Activated B cell treated with CpG ODN at 0.5 μM for 24 hours (primary cell): ENCODE data around the gene PMEPA1. TPM values are rescaled to one million over a fixed set of nuclear protein-coding genes. Genes with fewer than 3 reads are reported as not detected.

ENCODE experiments used
- ATAC-seq: fragments of 200-7000 bp; cut with Tn5 transposase; one replicate; pipeline ENCODE4 v1.10.0; 2021; ENCODE audit warnings: low read depth, mild to moderate bottlenecking, moderate library complexity
- CTCF ChIA-PET: fragments of 350-600 bp; sonication (Branson Sonifier 250); formaldehyde crosslinking; loops from one replicate; lab custom pipeline; 2021; ENCODE audit warnings: antibody characterized with exemption; lab: Charles Lee
- POLR2A ChIA-PET: fragments of 350-600 bp; sonication (Branson Sonifier 250); formaldehyde crosslinking; loops from one replicate; lab custom pipeline; 2021; ENCODE audit warnings: antibody characterized with exemption; lab: Charles Lee
- DNase-seq: peaks from one replicate; pipeline ENCODE4 v3.0.0; 2022
- H3K27ac Mint-ChIP-seq: one replicate; pipeline ENCODE4 v1.8.0; 2020; ENCODE audit warnings: mixed read lengths
- H3K27me3 Mint-ChIP-seq: one replicate; pipeline ENCODE4 v1.8.0; 2021; ENCODE audit warnings: mixed read lengths
- H3K36me3 Mint-ChIP-seq: one replicate; pipeline ENCODE4 v1.8.0; 2021; ENCODE audit warnings: low read depth, mixed read lengths
- H3K4me1 Mint-ChIP-seq: one replicate; pipeline ENCODE4 v1.8.0; 2021; ENCODE audit warnings: mixed read lengths
- H3K4me3 Mint-ChIP-seq: one replicate; pipeline ENCODE4 v1.8.0; 2020; ENCODE audit warnings: mild to moderate bottlenecking, mixed read lengths
- H3K9me3 Mint-ChIP-seq: one replicate; pipeline ENCODE4 v1.8.0; 2020; ENCODE audit warnings: mixed read lengths
- CTCF ChIP-seq: fragments of 200-600 bp; IDR thresholded peaks from one replicate; pipeline ENCODE4 v1.8.0; 2022; ENCODE audit warnings: antibody characterized with exemption, mild to moderate bottlenecking
- intact Hi-C: fragments of 100-400 bp; cut with micrococcal nuclease; formaldehyde crosslinking; loops from one replicate; pipeline ENCODE4 v1.15.1; 2024
- total RNA-seq: library from RNA; stranded (reverse); gene quantifications from 2 replicates; pipeline ENCODE4 v1.2.3, GENCODE V29; 2022

PMEPA1 gene
- total RNA-seq, 1 donor from 2014 or later = 34.8 TPM

GRCh38 chr20:57654998-57655808 lies 54.6 kb downstream of the PMEPA1 start:
- Mint-ChIP-seq H3K4me3 (no peak overlapping the region), H3K27me3 (no peaks in the 10 kb centered on the region), H3K36me3 (peaks cover 68% of the 10 kb centered on the region), H3K27ac (no peak overlapping the region), H3K4me1 (peaks cover 30% of the 10 kb centered on the region), H3K9me3 (no peaks in the 10 kb centered on the region)
- ChIA-PET POLR2A (no interaction called here), CTCF (interaction anchor here (0.7 to 3.5 kb wide), 13 partner anchors 24 to 527 kb away, joined by 3 to 38 read pairs (median 7); partner anchors contain the start of gene ZBP1)
- DNase-seq (no peak), ATAC-seq (no peak)
- intact Hi-C loops = loop anchor here (1.0 to 5.0 kb wide), 10 partner anchors 26 to 554 kb away; partner anchors contain the start of gene PMEPA1
- TF ChIP-seq CTCF = no peak

GRCh38 chr20:57654363-57654997 lies 55.3 kb downstream of the PMEPA1 start:
- CTCF ChIA-PET = interaction anchor here (0.7 to 3.5 kb wide), 19 partner anchors 14 to 554 kb away, joined by 3 to 38 read pairs (median 4); partner anchors contain the start of genes PMEPA1 and ZBP1
- Mint-ChIP-seq H3K4me1 (peaks cover 29% of the 10 kb centered on the region), H3K27ac (peak overlapping the region; percentile 52), H3K36me3 (peaks cover 69% of the 10 kb centered on the region), H3K27me3 (no peaks in the 10 kb centered on the region), H3K9me3 (no peaks in the 10 kb centered on the region), H3K4me3 (no peak overlapping the region)
- intact Hi-C loops = loop anchor here (1.0 to 5.0 kb wide), 10 partner anchors 27 to 555 kb away; partner anchors contain the start of gene PMEPA1
- peak; percentile 96 for ATAC-seq
- POLR2A ChIA-PET = interaction anchor here (0.7 to 2.0 kb wide), 6 partner anchors 25 to 526 kb away, joined by 3 to 9 read pairs (median 4); no protein-coding TSS in a partner anchor
- peak; percentile 55 for DNase-seq
- TF ChIP-seq CTCF = peak; percentile 93

GRCh38 chr20:57653910-57654309 lies 55.9 kb downstream of the PMEPA1 start:
- no peak for ATAC-seq
- TF ChIP-seq CTCF = no peak
- DNase-seq = no peak
- no peak overlapping the region for H3K27ac Mint-ChIP-seq
- POLR2A ChIA-PET = interaction anchor here (0.7 to 2.0 kb wide), 7 partner anchors 24 to 527 kb away, joined by 3 to 9 read pairs (median 3); no protein-coding TSS in a partner anchor
- CTCF ChIA-PET = interaction anchor here (0.7 to 3.5 kb wide), 19 partner anchors 15 to 554 kb away, joined by 3 to 38 read pairs (median 4); partner anchors contain the start of genes PMEPA1 and ZBP1
- no peak overlapping the region for H3K4me3 Mint-ChIP-seq
- peaks cover 24% of the 10 kb centered on the region for H3K4me1 Mint-ChIP-seq
- H3K27me3 Mint-ChIP-seq = no peaks in the 10 kb centered on the region
- H3K9me3 Mint-ChIP-seq = no peaks in the 10 kb centered on the region
- H3K36me3 Mint-ChIP-seq = peaks cover 67% of the 10 kb centered on the region
- intact Hi-C loops = loop anchor here (1.0 to 5.0 kb wide), 10 partner anchors 27 to 555 kb away; partner anchors contain the start of gene PMEPA1

GRCh38 chr20:57653546-57653900 lies 56.3 kb downstream of the PMEPA1 start:
- Mint-ChIP-seq H3K27ac (no peak overlapping the region), H3K4me1 (peaks cover 21% of the 10 kb centered on the region), H3K36me3 (peaks cover 67% of the 10 kb centered on the region), H3K4me3 (no peak overlapping the region), H3K9me3 (no peaks in the 10 kb centered on the region), H3K27me3 (no peaks in the 10 kb centered on the region)
- DNase-seq (no peak), ATAC-seq (no peak)
- intact Hi-C loops = loop anchor here (5.0 kb wide), 1 partner anchor 344 kb away; no protein-coding TSS in a partner anchor
- ChIA-PET POLR2A (interaction anchor here (0.7 to 2.0 kb wide), 7 partner anchors 24 to 527 kb away, joined by 3 to 9 read pairs (median 3); no protein-coding TSS in a partner anchor), CTCF (interaction anchor here (0.7 to 3.5 kb wide), 18 partner anchors 10 to 555 kb away, joined by 3 to 38 read pairs (median 6); partner anchors contain the start of genes PMEPA1 and ZBP1)
- no peak for TF ChIP-seq CTCF
